ENCODE measurements around the gene ABCB8. TPM values are rescaled to one million over a fixed set of nuclear protein-coding genes. Genes with fewer than 3 reads are reported as not detected.

ABCB8 gene
- polyA plus RNA-seq, 1 donor (not counting 4 experiments of a cell fraction or from before 2014, with no cell fraction given): 15.5 TPM

DNA sequence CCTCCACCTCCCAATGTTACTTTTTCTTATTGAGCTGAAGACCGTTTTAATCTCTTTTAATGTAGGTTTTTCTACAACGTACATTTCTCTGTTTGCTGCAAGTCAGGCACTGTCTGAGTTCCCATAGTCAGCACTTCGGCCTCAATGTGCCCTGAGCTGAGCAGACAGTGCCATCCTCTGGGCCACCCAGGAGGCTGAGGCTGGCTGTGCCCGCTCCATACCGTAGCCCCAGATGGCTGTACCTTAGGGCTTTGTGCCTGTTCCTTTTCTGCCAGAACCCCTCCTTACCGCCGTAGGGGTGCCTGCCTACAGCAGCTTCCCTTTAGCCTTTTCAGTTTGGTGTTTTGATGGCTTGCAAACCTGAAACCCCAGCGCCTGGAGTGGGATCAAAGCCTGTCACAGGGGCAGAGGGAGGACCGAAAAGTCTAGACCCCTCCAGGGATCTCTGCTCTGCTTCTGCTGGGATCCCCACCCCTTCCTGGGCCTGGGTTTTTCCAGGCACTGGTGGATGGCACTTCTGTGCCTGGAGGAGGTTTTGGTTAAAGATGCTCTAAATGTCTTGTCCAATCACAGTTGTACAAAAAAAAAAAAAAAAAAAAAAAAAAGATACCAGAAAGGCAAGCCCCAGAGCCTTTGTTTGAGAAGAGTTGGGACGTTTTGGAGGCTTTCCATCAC is 67.0 kb downstream of the ABCB8 start:
- Histone ChIP-seq H3K36me3 (ENCODE audit: control insufficient read depth in 2 of 2, extremely low read depth in 1 of 2, insufficient read depth in 2 of 2, low read length in 2 of 2) (peaks cover 5 to 9% of the 10 kb centered on the region in 2 experiments), H3K9ac (ENCODE audit: control insufficient read depth, extremely low read depth, insufficient read depth, low read length) (no peak overlapping the region), H3K9me3 (ENCODE audit: control insufficient read depth, low read depth, low read length) (no peaks in the 10 kb centered on the region), H3K9me1 (ENCODE audit: control insufficient read depth, extremely low read depth, insufficient read depth, low read length) (no peaks in the 10 kb centered on the region), H3K4me2 (ENCODE audit: control insufficient read depth, extremely low read depth, insufficient read depth, low read depth, low read length) (no peak overlapping the region), H3K27ac (ENCODE audit: control insufficient read depth, insufficient read depth, low read length) (no peak overlapping the region), H3K4me1 (ENCODE audit: control insufficient read depth, extremely low read depth, insufficient read depth, low read length) (no peaks in the 10 kb centered on the region), H3K79me2 (ENCODE audit: control insufficient read depth, insufficient read depth, low read length) (peaks cover 88% of the 10 kb centered on the region), H3K4me3 (ENCODE audit: control insufficient read depth in 2 of 3, extremely low read depth in 1 of 3, insufficient read depth in 2 of 3, low read depth in 1 of 3, low read length in 3 of 3) (no peak overlapping the region), H3K27me3 (ENCODE audit: control insufficient read depth, extremely low read depth, insufficient read depth, low read length) (no peaks in the 10 kb centered on the region), H4K20me1 (ENCODE audit: control insufficient read depth, extremely low read depth, insufficient read depth, low read length) (peaks cover 9% of the 10 kb centered on the region), H2AFZ (ENCODE audit: control insufficient read depth, low read length) (no peak overlapping the region)
- FAIRE-seq: no peak
- no peak for DNase-seq (ENCODE audit: low read depth, low spot score)
- dilution Hi-C loops (cut with MboI; ENCODE audit: extremely low pct_ligation_motif_present, low sequenced_read_pairs): no loop called here
- TF ChIP-seq, protein P1, sequence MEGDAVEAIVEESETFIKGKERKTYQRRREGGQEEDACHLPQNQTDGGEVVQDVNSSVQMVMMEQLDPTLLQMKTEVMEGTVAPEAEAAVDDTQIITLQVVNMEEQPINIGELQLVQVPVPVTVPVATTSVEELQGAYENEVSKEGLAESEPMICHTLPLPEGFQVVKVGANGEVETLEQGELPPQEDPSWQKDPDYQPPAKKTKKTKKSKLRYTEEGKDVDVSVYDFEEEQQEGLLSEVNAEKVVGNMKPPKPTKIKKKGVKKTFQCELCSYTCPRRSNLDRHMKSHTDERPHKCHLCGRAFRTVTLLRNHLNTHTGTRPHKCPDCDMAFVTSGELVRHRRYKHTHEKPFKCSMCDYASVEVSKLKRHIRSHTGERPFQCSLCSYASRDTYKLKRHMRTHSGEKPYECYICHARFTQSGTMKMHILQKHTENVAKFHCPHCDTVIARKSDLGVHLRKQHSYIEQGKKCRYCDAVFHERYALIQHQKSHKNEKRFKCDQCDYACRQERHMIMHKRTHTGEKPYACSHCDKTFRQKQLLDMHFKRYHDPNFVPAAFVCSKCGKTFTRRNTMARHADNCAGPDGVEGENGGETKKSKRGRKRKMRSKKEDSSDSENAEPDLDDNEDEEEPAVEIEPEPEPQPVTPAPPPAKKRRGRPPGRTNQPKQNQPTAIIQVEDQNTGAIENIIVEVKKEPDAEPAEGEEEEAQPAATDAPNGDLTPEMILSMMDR (optimal IDR thresholded peaks at IDR 0.05 in 1 of 3, IDR thresholded peaks at IDR 0.05 in 1 of 3, conservative IDR thresholded peaks at IDR 0.05 in 1 of 3; ENCODE audit: extremely low read depth in 1 of 3, insufficient read depth in 2 of 3, low read length in 3 of 3): peak in 1 of 3 experiments; percentile 23
- no peak for TF ChIP-seq EZH2 (IDR thresholded peaks at IDR 0.05; ENCODE audit: low read length)

DNA sequence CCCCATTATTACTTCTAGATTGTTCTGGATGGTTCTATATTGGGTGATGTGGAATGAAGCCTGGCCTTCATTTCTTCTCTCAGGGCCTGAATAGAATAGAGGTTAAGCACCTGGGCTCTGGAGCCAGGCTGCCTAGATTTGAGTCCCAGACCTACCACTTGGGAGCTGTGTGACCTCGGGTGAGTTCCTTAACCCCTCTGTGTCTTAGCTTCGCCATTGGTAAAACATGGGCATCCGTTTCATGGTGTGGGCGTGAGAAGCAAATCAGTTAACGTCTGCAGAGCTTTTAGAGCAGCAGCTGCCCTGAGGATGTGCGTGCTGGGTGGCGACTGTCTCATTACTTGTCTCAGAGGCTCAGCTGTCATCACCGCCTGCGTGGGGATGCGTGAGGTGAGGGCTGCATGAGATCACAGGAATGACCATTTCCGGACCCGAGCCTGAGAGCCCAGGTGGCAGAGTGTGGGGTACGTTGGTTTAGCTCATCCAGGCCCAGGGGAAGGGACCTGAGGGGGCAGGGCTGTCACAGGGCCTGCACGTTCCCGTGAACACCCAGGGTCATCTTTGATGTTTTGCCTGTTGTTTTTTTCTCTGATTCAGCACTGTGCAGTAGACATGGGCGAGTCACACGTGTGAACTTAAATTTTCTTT is 67.7 kb downstream of the ABCB8 start:
- Histone ChIP-seq H3K9me3 (ENCODE audit: control insufficient read depth, low read depth, low read length) (no peaks in the 10 kb centered on the region), H3K79me2 (ENCODE audit: control insufficient read depth, insufficient read depth, low read length) (peaks cover 89% of the 10 kb centered on the region), H3K27ac (ENCODE audit: control insufficient read depth, insufficient read depth, low read length) (no peak overlapping the region), H4K20me1 (ENCODE audit: control insufficient read depth, extremely low read depth, insufficient read depth, low read length) (peaks cover 9% of the 10 kb centered on the region), H3K36me3 (ENCODE audit: control insufficient read depth in 2 of 2, extremely low read depth in 1 of 2, insufficient read depth in 2 of 2, low read length in 2 of 2) (peaks cover 5 to 9% of the 10 kb centered on the region in 2 experiments), H2AFZ (ENCODE audit: control insufficient read depth, low read length) (no peak overlapping the region), H3K4me2 (ENCODE audit: control insufficient read depth, extremely low read depth, insufficient read depth, low read depth, low read length) (no peak overlapping the region), H3K4me3 (ENCODE audit: control insufficient read depth in 2 of 3, extremely low read depth in 1 of 3, insufficient read depth in 2 of 3, low read depth in 1 of 3, low read length in 3 of 3) (no peak overlapping the region), H3K27me3 (ENCODE audit: control insufficient read depth, extremely low read depth, insufficient read depth, low read length) (no peaks in the 10 kb centered on the region), H3K9ac (ENCODE audit: control insufficient read depth, extremely low read depth, insufficient read depth, low read length) (no peak overlapping the region), H3K4me1 (ENCODE audit: control insufficient read depth, extremely low read depth, insufficient read depth, low read length) (no peaks in the 10 kb centered on the region), H3K9me1 (ENCODE audit: control insufficient read depth, extremely low read depth, insufficient read depth, low read length) (no peaks in the 10 kb centered on the region)
- TF ChIP-seq EZH2 (IDR thresholded peaks at IDR 0.05; ENCODE audit: low read length): no peak
- TF ChIP-seq, protein P1 (optimal IDR thresholded peaks at IDR 0.05 in 1 of 3, IDR thresholded peaks at IDR 0.05 in 1 of 3, conservative IDR thresholded peaks at IDR 0.05 in 1 of 3; ENCODE audit: extremely low read depth in 1 of 3, insufficient read depth in 2 of 3, low read length in 3 of 3): no peak
- DNase-seq (ENCODE audit: low read depth, low spot score): no peak
- FAIRE-seq: no peak
- dilution Hi-C loops (cut with MboI; ENCODE audit: extremely low pct_ligation_motif_present, low sequenced_read_pairs): no loop called here

Other genes starting within 250 kb of the ABCB8 start
- gene TMEM176B, start 228.1 kb upstream of the ABCB8 start, polyA plus RNA-seq: not detected in 3 replicates
- not detected in 3 replicates for gene TMEM176A, start 227.7 kb upstream of the ABCB8 start, polyA plus RNA-seq
- gene AOC1, start 175.9 kb upstream of the ABCB8 start, polyA plus RNA-seq: not detected in 3 replicates
- gene KCNH2, start 50.1 kb upstream of the ABCB8 start, polyA plus RNA-seq: 0.03 TPM in 1 of 3 replicates, not detected in the others
- 0.77 to 1.2 TPM (median 0.95 TPM) in 3 replicates for gene NOS3, start 37.4 kb upstream of the ABCB8 start, polyA plus RNA-seq
- gene ATG9B, start 4.0 kb upstream of the ABCB8 start, polyA plus RNA-seq: 0.12 to 0.21 TPM (median 0.19 TPM) in 3 replicates
- gene ASIC3, start 20.1 kb downstream of the ABCB8 start, polyA plus RNA-seq: 0.24 to 0.97 TPM (median 0.35 TPM) in 3 replicates
- 19.3 to 26.3 TPM (median 22.8 TPM) in 3 replicates for gene CDK5, start 29.4 kb downstream of the ABCB8 start, polyA plus RNA-seq
- 33.8 to 49.5 TPM (median 45.7 TPM) in 3 replicates for gene SLC4A2, start 31.1 kb downstream of the ABCB8 start, polyA plus RNA-seq
- 27.2 to 39.3 TPM (median 31.4 TPM) in 3 replicates for gene FASTK, start 52.4 kb downstream of the ABCB8 start, polyA plus RNA-seq
- gene TMUB1, start 55.0 kb downstream of the ABCB8 start, polyA plus RNA-seq: 12.2 to 22.3 TPM (median 14.6 TPM) in 3 replicates
- 64.3 to 96.7 TPM (median 83.2 TPM) in 3 replicates for gene AGAP3, start 58.0 kb downstream of the ABCB8 start, polyA plus RNA-seq
- gene GBX1, start 139.2 kb downstream of the ABCB8 start, polyA plus RNA-seq: not detected in 3 replicates
- gene ASB10, start 158.8 kb downstream of the ABCB8 start, polyA plus RNA-seq: not detected in 3 replicates
- gene H2BK1, start 182.0 kb downstream of the ABCB8 start, polyA plus RNA-seq: not detected in 3 replicates
- 33.3 to 68.6 TPM (median 43.6 TPM) in 3 replicates for gene ABCF2, start 198.8 kb downstream of the ABCB8 start, polyA plus RNA-seq
- gene CHPF2, start 204.0 kb downstream of the ABCB8 start, polyA plus RNA-seq: 16.2 to 33.0 TPM (median 26.0 TPM) in 3 replicates
- 3.0 to 6.0 TPM (median 3.1 TPM) in 3 replicates for gene SMARCD3, start 220.2 kb downstream of the ABCB8 start, polyA plus RNA-seq

Data from keratinocyte (primary cell).